Cardiac septum (tissue), 1 donor: ENCODE results near the gene DENND2D. TPM values are rescaled to one million over a fixed set of nuclear protein-coding genes. Genes with fewer than 3 reads are reported as not detected.
"Not testable (repeated sequence)": the region's sequence is repeated elsewhere in the genome, so short reads cannot be mapped to it uniquely, and the experiment has no call there.

ENCODE experiments used
- DNase-seq: peaks from one replicate; pipeline ENCODE4 v3.0.0-alpha.2; 2020; ENCODE audit warnings: low spot score
- intact Hi-C: fragments of 100-400 bp; cut with DNase I; formaldehyde crosslinking; loops from one replicate; pipeline ENCODE4 v1.14.0; 2022
- total RNA-seq: library from RNA; stranded (reverse); fragmentation: NEBNext Ultra II Directional; extraction: Animal tissue kit (Norgen Biotek cat#: 25700); gene quantifications from one replicate; pipeline ENCODE4 v1.2.1, GENCODE V29; 2021
- donor health status: DM: no; HTN: no; CAD: no.

DENND2D gene
- total RNA-seq, 1 donor from 2014 or later = 1.6 TPM

DNA sequence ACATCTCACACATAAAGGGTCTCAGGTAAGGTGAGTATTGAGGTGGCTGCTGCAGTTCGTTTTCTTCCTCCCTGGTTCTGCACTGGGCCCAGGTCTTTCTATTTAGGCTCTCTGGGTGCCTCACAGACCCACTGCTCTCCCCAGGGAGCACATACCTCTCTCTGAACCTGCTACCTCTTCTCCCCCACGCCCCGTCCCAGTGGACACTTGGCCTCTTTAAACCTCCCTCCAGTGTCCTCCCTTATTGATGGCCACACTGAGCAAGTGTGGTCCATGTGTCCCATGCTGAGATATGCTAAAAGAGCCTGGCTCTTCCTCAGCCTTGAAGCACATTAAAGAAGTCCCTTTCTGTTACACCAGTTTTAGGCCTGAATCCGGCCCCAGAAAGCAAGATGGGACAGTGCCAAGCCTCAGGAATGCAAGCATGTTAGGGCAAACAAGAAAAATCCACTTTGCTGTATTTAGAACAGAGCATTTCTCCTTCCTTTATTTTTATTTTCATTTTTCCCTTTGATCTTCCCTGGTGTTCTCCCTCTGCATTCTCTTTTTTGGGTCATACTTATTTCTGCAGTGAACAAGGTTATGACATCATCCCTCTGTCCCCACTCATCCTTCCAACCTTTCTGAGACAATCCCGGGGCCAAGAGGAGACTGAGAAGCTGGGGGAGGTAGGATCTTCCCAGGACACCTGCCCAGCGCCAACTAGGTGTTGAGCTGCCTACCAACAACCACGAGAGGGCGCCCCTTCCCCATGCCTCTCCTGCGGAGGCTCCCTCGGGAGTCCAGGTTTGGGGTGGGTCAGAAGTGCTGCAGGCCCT is 22.1 kb upstream of the DENND2D start:
- peak; percentile 88 for DNase-seq
- intact Hi-C loops = loop anchor here (1.0 to 10.0 kb wide), 4 partner anchors 112 to 542 kb away; no protein-coding TSS in a partner anchor

DNA sequence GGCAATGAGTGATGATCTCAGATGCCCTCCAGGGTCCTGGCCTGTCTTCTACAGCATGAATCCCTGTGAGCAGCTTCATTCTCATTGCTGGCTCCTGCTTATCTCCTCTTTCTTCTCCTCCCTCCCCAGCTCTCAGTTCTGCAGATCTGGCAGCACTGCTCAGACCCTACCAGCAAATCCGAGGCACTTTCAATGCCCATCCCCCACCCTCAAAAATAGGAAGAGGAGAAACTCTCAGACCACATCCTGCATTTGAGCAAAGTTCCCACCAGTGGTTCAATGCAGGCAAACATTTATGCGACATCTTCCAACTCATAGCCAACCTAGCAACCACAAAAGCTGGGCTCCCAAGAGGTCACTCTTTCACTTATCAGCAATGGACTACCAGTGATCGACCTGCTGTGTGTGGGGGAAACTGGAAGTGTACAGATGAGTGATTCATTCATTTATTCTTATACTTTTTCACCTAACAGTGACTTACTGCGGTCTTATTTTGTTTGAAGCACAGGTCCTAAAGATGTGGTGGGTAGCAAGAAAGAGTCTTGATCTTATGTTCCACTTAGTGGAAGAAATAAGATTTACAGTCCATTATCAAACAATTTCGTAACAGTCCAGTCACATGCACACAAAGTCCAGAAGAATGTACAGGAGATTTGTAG is 21.3 kb upstream of the DENND2D start:
- no peak for DNase-seq

DNA sequence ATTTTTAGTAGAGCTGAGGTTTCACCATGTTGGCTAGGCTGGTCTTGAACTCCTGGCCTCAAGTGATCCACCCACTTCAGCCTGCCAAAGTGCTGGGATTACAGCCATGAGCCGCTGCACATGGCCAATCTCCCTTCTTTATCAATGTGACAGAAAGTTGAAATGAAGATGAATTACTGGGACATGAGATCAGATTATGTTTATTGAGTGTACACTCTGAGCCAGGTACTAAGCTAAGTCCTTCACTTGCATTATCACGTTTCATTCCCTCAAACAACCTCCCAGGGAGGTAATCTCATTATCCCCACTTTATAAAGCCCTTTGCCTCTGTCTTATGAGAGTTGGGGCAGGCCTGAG is 20.8 kb upstream of the DENND2D start:
- DNase-seq = no peak
- intact Hi-C loops = loop anchor here (10.0 kb wide), 2 partner anchors 434 to 544 kb away; no protein-coding TSS in a partner anchor

More for the DNA sequence above, 21.3 kb upstream of the DENND2D start:
- intact Hi-C loops = loop anchor here (2.0 to 10.0 kb wide), 3 partner anchors 179 to 543 kb away; no protein-coding TSS in a partner anchor

DNA sequence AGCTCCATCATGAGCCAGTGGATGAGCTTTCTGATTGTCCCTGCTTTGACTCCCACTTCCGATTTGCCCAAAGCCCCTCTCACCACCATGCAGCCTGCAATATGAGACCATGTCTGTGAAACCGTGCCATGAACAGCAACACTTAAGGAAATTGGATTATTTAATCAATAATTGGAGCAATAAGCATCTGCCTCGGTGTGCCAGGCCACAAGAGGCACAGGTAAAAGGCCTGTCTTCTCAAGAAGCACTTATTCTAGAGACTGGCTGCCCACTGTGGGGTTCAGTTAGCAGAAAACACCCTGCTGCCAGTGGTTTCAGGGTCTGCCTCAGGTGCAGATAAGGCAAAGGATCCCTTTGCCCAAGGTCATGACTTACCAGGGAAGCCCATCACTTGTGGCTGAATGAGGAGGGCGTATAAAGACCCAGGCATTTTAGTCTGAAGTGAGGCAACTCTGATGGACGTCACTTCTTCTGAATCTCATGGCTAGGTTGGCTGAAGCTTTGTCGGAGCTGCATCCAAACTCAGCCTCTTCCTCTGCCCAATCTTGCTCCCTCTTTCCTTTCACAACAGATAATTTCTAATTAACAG is 19.9 kb upstream of the DENND2D start:
- no peak for DNase-seq
- intact Hi-C loops = loop anchor here (10.0 kb wide), 2 partner anchors 434 to 544 kb away; no protein-coding TSS in a partner anchor

DNA sequence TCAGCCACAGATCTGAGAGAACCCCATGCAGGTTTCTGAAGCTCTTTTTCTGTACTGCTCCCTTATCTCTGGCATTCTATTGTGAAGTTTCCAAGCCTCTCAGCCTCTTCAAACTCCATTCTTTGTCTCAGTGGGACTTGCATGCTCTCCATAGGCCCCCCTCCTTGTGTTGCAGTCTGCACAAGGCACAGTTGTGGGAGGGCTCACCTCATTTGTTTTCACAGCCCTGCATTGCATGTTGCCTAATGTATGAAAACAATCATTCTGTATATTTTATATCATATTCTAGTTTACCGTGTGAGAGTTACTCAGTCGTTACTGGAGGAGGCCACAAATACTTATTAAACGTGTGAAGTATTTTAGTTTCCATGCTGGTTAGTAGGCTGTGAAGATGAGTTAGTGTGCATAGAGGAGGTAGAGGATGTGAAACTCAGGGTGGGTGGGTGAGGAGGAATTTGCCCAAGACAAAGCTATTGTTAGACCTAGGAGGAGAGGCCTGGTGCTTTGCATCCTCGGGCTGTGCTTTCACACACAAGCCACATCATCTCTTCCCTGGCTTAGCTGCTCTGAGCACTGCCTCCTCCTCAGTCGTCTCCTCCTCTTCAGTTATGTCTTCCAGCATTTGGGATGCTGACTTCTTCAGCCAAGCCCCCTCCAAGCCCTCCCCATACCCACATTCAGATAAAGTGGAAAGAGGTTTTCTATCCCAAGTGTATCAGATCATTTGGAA is 19.3 kb upstream of the DENND2D start:
- intact Hi-C loops = loop anchor here (10.0 kb wide), 2 partner anchors 435 to 545 kb away; no protein-coding TSS in a partner anchor
- no peak for DNase-seq

DNA sequence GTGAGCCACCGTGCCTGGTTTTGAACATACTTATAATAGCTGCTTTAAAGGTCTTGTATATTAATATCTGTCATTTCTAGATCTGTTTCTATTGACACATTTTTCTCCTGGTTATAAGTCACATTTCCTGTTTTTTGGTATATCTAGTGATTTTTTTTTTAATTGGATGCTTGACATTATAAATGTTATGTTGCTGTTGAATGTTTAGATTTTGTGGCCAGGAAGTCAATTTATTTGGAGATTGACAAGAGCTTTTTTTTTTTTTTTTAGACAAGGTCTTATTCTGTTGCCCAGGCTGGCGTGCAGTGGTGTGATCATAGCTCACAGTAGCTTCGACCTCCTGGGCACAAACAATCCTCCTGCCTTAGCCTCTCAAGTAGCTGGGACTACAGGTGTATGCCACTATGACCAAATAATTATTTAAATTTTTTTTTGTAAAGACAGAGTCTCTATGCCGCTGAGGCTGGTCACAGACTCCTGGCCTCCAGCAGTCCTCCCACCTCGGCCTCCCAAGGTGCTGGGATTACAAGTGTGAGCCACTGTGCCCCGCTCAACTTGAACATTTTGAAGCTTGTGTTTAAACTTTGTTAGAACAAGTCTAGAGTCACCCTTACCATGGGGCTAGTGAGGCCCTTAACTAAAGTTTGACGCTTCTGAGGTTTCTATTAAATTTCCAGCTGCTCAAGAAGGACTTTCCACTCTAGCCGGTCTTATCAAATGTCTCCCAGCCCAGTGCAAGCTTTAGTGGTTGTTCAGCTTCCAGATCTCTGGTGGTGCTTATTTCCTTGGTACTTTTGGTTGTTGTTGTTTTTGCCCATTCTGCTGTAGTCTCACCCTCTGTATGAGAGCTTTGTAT is 18.5 kb upstream of the DENND2D start:
- intact Hi-C loops = no loop called here
- DNase-seq = no peak

DNA sequence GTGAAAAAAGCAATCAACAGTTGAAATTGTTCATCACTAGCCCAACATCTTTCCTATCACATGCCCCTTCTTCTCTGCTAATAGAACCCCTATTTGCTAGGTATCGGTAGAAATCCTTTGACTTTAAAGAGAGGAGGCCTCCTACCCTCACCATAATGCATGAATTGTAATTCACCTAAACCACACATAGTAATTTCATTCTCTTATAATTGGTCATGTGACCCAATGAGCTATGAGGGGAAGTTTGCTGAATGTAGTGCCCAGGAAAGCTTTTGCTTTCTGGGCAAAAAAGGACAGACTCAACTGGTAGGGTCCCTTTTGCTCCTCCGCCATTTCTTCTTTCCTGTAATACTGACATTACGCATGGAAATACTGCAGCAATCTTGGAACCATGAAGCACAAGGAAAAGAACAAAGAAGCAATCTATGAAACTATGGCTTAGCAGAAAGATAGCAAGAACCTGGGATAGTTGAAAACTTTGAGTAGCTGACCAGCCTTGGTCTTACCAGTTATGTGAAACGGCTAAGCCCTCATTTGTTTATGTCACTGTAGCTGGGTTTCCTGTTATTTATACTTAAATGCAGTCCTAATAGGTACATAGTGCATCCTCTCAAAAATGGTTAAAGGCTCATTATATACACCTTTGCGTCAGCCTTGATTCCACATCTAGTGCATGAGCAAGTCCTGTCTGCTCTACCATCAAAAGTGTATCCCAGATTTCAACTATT is 16.9 kb upstream of the DENND2D start:
- no peak for DNase-seq
- intact Hi-C loops = no loop called here

DNA sequence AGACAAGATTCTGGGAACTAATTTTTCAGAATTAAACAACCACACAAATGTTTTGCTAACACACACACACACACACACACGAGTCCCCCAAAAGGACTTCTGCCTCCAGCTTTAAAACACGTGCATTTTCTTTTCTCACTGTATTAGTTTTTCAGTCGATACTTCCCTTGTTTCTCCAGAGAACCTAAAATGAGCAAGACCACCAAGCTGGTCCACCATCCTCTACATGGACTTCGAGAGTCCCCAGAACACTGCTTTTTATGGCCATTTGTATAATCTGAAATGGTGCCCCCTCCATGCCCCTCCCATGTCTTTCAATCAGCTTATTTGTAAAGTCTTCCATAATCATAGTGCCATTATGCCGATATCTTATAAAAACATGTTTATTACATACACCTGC is 16.3 kb upstream of the DENND2D start:
- intact Hi-C loops = no loop called here
- no peak for DNase-seq

DNA sequence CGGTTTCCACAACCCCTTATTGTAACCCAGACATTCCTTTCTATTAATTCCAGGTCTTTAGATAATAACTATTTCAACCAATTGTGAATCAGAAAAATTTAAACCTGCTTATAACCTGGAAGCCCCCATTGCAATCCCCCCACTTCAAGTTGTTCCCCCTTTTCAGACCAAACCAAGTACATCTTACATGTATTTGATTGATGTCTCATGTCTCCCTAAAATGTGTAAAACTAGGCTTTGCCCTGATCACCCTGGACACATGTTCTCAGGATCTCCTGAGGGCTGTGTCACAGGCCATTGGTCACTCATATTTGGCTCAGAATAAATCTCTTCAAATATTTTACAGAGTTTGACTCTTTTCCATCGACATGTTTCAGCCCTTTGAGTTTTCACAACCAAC is 14.8 kb upstream of the DENND2D start:
- intact Hi-C loops, DNase-seq: not testable (repeated sequence)

DNA sequence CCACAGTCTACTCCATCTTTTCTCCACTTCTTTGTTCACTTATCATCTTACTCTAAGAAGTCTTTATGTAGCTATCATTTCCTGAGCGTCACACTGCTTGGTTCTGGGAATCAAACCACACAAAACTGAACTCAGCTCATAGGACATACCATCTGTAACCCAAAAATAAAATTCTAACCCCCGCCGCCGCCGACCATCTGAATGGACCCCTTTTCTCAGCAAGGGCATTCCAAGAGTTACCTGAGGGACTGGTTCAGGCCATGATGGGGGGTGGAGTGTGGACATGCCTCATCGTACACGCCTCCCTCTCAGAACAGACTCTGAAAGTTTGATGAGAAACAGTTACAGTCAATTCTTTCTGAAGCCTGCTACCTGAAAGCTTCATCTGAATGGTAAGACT is 14.4 kb upstream of the DENND2D start:
- intact Hi-C loops = no loop called here
- no peak for DNase-seq

DNA sequence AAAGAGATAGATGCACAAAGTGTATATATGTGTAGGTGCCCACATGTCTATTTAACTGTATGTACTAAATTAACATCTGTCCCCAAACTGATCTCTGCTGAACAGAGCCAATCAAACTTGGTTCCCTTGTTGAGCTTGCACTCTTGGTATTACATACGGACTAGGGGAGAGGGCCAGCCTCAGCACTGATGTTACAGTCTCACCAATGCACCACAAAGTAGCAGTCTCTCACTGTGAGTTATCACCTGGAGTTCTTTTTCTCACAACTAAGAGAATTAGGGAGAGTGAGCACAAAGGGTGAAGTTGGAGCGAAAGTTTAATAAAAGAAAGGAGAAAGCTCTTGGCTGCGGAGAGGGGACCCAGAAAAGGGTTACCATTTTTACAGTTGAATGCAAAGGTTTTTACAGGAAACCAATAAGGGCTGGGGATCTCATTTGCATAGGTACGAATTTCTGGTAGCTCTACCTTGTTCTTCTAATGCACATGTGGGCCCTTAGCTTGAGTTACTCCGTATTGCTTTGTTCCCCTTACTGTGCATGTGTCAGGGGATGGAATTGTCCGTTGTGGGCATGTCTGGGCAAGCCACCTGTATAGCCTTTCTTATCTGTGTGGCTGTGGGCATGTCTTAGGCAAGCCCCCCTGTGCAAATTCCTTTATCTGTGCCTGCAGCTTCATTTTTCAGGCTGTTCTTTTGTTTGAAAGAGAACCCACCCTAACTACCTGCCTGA is 13.8 kb upstream of the DENND2D start:
- DNase-seq = no peak
- intact Hi-C loops = no loop called here

DNA sequence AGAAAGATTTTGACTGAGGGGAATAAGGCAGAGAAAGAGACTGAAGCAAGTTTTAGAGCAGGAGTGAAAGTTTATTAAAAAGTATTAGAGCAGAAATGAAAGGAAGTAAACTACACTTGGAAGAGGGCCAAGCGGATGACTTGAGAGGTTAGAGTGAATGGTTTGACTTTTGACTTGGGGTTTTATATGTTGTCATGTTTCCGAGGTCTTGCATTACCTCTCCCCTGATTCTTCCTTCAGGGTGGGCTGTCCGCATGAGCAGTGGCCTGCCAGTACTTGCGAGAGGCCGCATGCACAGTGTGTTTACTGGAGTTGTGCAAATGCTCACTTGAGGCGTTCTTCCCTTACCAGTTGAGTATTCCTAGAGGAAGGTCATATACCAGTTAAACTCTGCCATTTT is 13.0 kb upstream of the DENND2D start:
- DNase-seq = no peak
- intact Hi-C loops = no loop called here

DNA sequence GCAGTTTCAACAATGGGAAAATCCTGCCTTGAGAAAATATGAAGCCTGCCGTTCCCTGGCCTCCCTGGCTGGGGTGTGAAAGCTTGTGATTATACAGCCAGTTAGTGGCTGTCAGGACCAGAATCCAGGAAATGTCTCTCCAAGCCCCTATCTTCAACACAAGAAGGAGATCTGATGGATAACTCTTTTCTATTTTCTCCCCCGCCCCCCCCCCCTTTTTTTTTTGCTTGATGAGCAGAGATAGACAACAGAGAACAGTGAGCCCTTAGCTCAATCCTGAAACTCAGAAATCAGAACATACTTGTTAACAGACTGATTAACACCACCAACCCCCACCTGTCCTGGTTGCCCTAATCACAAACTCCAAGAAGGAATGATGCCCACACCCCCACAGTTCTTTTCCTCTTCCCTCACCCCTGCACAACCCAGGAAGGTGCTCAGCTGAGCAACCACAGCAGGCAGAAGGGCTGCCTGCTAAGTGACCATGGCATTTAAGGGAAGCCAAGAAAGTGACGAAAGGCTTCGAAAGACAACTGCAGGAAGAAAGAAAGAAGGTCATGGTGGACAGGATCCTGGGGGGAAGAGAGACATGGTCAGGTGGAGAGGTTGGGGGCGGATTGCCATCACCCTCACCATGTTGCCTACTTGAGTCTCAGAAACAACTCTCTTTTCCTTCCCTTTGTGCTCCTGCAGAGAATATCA is 12.3 kb upstream of the DENND2D start:
- intact Hi-C loops = no loop called here
- no peak for DNase-seq

DNA sequence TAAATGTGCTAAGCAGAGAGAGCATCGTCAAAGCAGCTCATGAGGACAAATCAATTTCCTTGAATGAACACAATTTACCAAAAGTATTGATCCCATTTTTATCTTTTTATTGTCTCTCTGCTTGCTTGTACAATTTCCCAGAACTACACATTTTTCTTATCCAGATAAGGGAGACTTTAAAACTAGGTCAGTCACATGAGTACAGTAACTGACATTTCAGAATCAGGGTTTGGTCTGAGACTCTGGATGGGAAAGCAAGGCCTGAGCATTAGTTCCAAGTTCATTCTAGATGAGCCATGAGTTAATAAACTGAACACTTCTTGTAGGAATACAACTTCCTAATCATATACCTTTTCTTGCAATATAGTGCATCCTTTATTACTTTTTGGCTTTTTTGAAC is 11.5 kb upstream of the DENND2D start:
- DNase-seq = no peak
- intact Hi-C loops = no loop called here

DNA sequence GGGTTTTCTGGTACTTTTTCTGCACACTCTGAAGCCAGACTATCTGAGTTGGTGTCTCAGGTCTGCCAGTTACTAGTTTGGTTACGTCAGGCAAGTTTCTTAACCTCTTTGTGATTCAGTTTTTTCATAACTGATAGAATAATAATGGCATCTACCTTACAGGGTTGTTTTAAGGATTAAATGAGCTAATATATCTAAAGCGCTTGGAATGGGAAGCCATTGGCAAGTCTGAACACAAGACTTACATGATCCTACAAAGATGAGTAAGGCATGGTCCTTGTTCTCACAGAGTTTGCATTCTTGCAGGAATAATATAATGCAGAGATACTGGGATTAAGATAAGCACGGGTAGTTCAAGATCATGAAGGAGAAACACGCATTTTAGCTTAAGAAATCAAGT is 9.2 kb upstream of the DENND2D start:
- no peak for DNase-seq
- intact Hi-C loops = no loop called here

DNA sequence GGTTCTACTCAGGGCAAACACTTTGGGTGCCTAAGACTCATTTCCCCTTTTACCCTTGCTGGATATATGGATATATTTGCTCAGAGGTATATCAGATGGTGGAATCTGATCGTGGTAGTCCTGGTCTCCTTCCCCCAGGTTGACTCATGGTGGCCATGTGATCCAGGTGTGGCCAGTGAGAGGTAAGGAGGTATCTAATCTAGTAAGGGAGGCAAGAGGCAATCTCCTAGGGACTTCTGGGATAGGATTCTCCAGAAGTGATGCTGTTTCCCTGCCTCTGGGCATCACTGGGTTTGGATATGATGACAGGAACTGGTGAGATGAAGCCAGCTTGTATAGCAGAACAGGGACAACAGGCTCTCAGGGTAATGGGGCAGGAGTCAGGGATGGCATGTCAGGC is 8.5 kb upstream of the DENND2D start:
- DNase-seq = no peak
- intact Hi-C loops = no loop called here

DNA sequence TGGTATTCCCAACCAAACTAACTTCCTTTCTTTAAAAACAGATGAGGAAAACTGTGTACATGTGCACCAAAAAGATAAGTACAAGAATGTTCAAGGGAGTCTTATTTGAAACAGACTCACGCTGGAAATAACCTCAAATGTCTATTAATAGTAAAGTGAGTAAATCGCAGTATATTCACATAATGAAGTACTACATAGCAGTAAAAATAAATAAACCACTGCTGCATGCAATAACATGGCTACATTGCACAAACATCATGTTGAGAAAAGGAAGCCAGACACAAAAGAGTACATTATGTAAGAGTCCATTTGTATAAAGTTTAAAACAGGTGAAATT is 5.2 kb upstream of the DENND2D start:
- DNase-seq = no peak
- intact Hi-C loops = no loop called here
